CD1c-positive myeloid dendritic cell (primary cell): ENCODE data around the gene SIDT1.

ENCODE experiments used
- DNase-seq: peaks from one replicate; pipeline ENCODE4 v3.0.0-alpha.2; 2016; ENCODE audit errors: extremely low spot score

The SIDT1 gene

DNA sequence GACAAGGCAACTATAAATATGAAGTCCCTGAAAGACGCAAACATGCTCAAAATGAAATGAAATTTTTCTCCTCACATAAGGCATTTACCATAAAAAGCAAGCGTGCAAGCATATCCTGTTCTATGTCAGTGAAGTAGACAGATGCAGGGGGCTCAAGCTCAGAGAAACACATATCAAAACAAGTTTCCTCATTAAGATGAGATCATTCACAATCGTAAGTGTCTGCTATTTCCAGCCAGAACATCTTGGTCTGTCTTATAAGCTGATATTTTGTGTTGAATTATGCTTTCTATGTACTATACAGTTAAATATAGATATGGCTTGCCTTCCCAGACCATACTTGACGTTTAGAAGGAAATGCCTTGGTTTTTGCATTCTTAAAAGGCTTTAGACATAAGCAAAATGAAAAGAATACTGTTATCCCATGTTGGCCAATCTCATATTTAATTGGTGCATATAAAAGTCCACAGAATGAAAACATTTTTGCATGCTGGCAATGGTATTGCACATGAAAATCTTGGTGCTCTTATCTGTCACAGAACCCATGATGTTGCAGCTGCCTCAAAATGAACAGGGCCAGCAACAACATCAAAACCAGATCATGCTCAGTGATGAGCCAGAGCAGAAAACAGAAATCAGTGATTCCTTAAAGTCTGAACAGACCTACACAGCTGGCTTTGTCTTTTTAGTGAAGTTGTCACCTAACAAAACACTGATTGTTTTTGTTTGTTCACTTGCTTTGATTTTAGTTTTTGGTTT is 65.4 kb downstream of the SIDT1 start:
- no peak for DNase-seq

- no peak for DNase-seq
These were observed 68.2 kb downstream of the SIDT1 start for GRCh38 chr3:113600418-113601182.

GRCh38 chr3:113601240-113601639 is 68.9 kb downstream of the SIDT1 start:
- no peak for DNase-seq

- no peak for DNase-seq
These were observed 69.9 kb downstream of the SIDT1 start for GRCh38 chr3:113602256-113602655.

GRCh38 chr3:113602836-113603235 is 70.5 kb downstream of the SIDT1 start:
- DNase-seq: no peak

DNA sequence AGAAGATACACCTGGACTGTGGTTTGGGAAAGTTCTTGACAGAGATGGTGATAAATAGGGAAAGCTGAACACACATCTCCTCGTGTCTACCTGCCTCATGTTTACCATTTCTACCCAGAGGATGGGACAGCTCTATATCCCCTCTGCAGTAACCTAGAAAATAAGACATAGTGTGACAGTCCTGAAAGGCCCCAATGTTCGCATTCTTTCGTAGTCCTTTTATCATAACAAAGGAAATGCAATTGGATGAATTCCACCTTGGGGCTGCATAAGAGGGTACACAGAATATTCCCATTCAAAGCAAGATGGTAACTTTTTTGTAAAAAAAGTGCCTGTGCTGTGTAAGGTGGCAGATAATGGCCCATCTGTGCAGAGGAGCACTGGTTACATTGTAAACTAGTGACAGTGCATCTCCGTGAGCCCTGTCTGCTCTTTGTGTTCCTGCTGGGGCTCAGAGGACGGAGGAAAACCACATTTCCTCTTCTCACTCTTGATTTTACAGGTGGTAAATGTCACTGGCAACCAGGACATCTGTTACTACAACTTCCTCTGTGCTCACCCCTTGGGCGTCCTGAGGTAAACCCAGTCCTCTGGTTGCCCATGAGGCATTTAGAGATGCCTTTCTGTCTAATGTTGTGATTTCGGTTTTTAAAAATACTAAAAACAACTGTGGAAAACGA is 74.3 kb downstream of the SIDT1 start:
- DNase-seq: peak; percentile 9

GRCh38 chr3:113607219-113607596 is 74.9 kb downstream of the SIDT1 start:
- no peak for DNase-seq

DNA sequence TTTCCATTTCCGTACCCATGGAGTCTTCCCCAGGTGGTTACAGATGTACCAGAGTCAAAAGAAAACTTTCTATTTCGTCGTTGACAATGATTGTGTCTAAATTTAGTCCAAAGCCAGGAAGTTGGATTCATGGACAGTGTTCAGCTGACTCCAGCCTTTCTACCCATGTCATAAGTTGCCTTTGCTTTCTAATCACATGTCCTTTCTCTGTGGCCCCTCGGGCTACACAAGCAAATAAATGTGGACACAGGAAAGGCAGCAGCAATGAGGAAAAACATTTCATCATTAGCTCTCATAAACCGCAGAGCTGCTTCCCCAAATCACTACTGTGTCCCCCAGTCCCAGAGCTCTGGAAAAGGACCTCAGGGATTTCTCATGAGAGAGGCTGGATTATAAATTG is 82.0 kb downstream of the SIDT1 start:
- DNase-seq: peak; percentile 26

DNA sequence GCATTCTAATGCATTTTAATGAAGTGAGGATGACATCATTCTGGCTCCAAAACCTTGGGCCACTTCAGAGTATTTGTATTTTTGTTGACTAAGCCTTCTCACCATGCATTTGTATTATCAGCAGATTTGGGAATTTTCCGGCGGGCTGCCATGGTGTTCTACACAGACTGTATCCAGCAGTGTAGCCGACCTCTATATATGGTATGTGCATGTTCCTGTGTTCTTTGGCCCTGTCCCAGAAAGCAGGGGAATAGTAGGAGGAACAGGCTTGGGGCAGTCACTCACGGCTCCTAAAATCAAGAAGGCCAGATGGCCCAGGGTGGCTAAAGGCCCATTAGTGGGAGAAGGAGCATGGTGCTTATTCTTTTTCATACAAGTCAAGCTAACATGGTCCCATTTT is 83.6 kb downstream of the SIDT1 start:
- no peak for DNase-seq

DNA sequence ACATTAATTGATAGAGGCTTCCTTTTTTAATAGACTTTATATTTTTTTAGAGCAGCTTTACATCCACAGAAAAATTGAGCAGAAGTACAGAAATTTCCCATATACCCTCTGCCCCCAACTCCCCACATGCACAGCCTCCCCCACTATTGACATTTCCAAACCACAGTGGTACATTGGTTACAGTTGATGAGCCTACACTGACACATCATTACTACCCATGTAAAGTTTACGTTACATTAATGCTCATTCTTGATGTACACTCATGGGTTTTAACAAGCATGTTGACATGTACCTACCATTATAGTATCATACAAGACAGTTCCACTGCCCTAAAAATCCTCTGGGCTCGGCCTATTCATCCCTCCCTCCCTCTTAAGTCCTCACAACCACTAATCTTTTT is 85.4 kb downstream of the SIDT1 start:
- no peak for DNase-seq

GRCh38 chr3:113620091-113620490 is 87.7 kb downstream of the SIDT1 start:
- peak; percentile 18 for DNase-seq

DNA sequence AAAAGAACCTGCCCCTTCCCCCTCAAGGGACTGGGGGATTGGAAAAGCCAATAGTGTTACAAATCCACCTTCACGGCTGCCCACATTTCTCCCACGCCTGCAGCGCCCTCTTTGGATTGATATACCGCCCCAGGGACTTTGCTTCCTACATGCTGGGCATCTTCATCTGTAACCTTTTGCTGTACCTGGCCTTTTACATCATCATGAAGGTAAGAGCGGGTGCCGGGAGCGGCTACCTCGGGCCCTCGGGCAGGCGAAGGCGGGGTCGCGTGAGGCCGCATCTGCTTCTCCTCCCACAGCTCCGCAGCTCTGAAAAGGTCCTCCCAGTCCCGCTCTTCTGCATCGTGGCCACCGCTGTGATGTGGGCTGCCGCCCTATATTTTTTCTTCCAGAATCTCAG is 91.0 kb downstream of the SIDT1 start:
- no peak for DNase-seq

DNA sequence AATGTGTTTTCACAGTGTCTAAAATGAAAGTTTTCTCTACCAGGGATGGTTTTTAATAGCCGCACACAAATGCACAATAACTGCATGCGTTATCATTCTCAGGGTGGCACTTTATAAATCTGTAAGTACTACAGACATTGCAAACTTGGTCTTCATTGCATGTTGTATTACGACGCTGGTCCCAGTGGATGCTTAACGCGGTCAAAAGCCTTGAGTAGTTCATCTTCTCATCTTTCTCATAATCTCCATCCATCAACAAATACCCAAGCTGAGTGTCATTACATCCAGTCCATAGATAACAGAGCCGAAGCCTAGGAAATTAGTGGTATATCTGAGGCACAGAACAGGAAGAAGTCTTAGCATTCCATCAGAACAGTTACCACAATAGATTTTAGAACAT is 91.5 kb downstream of the SIDT1 start:
- DNase-seq: no peak

DNA sequence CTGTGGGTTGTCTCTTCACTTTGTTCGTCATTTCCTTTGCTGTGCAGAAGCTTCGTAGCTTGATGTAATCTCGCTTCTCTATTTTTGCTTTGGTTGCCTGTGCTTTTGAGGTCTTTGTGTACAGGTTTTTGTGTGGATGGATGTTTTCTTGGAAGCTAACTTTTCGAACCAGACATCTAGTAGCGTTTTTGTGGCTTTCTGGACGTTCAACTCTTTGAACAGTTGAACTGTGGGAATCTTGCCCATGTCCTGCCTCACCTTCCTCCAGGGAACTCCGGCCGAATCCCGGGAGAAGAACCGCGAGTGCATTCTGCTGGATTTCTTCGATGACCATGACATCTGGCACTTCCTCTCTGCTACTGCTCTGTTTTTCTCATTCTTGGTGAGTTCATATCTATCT is 93.5 kb downstream of the SIDT1 start:
- peak; percentile 37 for DNase-seq

GRCh38 chr3:113626503-113627371 is 94.4 kb downstream of the SIDT1 start:
- peak; percentile 74 for DNase-seq

DNA sequence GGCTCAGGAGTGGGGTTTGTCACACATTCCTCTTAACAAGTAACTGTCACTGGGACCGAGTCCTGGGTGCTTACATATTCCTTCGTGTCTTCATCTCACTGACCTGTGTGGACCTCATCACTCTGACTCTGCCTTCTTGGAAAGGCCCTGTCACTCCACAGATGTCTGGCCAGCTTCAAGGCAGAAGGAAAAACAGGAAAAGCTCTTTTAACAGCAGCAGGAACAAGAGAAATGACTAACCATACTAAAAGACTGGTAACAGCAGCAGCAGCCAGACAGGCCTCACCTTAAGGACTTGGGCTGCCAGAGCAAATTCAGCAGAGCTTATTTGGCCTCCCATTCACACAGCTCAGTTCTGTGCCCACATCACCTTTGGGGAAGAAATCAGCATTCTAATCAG is 96.0 kb downstream of the SIDT1 start:
- DNase-seq: no peak

- no peak for DNase-seq
These were observed 96.4 kb downstream of the SIDT1 start for GRCh38 chr3:113628788-113629187.

GRCh38 chr3:113629584-113630421 is 97.4 kb downstream of the SIDT1 start:
- no peak for DNase-seq

GRCh38 chr3:113630956-113631542 is 98.7 kb downstream of the SIDT1 start:
- peak; percentile 38 for DNase-seq

GRCh38 chr3:113631573-113631972 is 99.2 kb downstream of the SIDT1 start:
- DNase-seq: no peak
